K562 (cell line): ENCODE results near the gene MANBA. TPM values are rescaled to one million over a fixed set of nuclear protein-coding genes. Genes with fewer than 3 reads are reported as not detected.

ENCODE experiments used
- ATAC-seq: fragments of 200-7000 bp; cut with Tn5 transposase; 3 replicates; pipeline ENCODE4 v1.9.1; 2020; ENCODE audit warnings: moderate library complexity
- BruUV-seq: library from RNA; stranded (reverse); fragments of 400-500 nt; replicated peaks from 2 replicates; lab custom pipeline; 2021; lab: Mats Ljungman, UMichigan
- CTCF ChIA-PET: fragments of 300-600 bp; formaldehyde crosslinking; extraction: SDS; loops from one replicate; lab custom pipeline; 2021; ENCODE audit warnings: low intra/inter-chr PET ratio; lab: Yijun Ruan, JAX
- POLR2A ChIA-PET: fragments of 300-600, 350-650 bp; sonication (Branson Sonifier 250); formaldehyde crosslinking; extraction: SDS; loops from one replicate; lab custom pipeline; 2021; ENCODE audit warnings: antibody characterized with exemption, inconsistent platforms; lab: Yijun Ruan, JAX
- DNase-seq, 4 experiments: peaks; one replicate each; pipeline versions ENCODE4 v3.0.0 to v3.0.0-alpha.2; 2011 to 2018; ENCODE audit warnings: low spot score in 3 of 4, mixed read lengths in 3 of 4; ENCODE audit errors: extremely low read depth in 1 of 4
- FAIRE-seq: peaks from 2 replicates; lab custom pipeline; 2011; peaks lifted over from hg19 to GRCh38; lab: Jason Lieb, UNC
- H2AFZ ChIP-seq: 2 replicates; pipeline ENCODE4 v1.6.0; 2011; ENCODE audit warnings: low read depth, low read length, control low read depth, inconsistent platforms
- H3K27ac ChIP-seq: fragments of 200-600 bp; 3 replicates; pipeline ENCODE4 v1.8.0; 2011; ENCODE audit warnings: low read depth, mild to moderate bottlenecking, control low read depth, inconsistent platforms, low read length, moderate library complexity, mixed read lengths; ENCODE audit errors: extremely low read depth
- H3K27me3 ChIP-seq, 2 experiments: fragments of 300-600 bp in 1 of 2; 2 replicates in 1 of 2; 3 replicates in 1 of 2; pipeline versions ENCODE4 v1.6.0 to v1.8.0; 2011; ENCODE audit warnings: inconsistent platforms in 2 of 2, low read length in 2 of 2, mild to moderate bottlenecking in 1 of 2, mixed read lengths in 1 of 2, moderate library complexity in 1 of 2; ENCODE audit not compliant: control insufficient read depth in 2 of 2, insufficient read depth in 2 of 2
- H3K36me3 ChIP-seq: fragments of 300-600 bp; 3 replicates; pipeline ENCODE4 v1.8.0; 2011; ENCODE audit warnings: mild to moderate bottlenecking, low read length, inconsistent platforms; ENCODE audit not compliant: control insufficient read depth, insufficient read depth
- H3K4me1 ChIP-seq, 2 experiments: fragments of 200-600 bp in 1 of 2; replicated peaks in 1 of 2; 2 replicates in 1 of 2; 3 replicates in 1 of 2; pipeline versions ENCODE4 v1.5.1 to v1.8.0; 2011; ENCODE audit warnings: inconsistent platforms in 2 of 2, low read length in 2 of 2, mild to moderate bottlenecking in 1 of 2, mixed read lengths in 1 of 2, moderate library complexity in 1 of 2; ENCODE audit not compliant: control insufficient read depth in 2 of 2, insufficient read depth in 2 of 2
- H3K4me2 ChIP-seq: 2 replicates; pipeline ENCODE4 v1.6.1; 2011; ENCODE audit warnings: low read length, control low read depth, inconsistent platforms, mixed read lengths; ENCODE audit not compliant: insufficient read depth
- H3K4me3 ChIP-seq: fragments of 200-600 bp; sonication (generic), shearing (Covaris generic); 2 replicates; pipeline ENCODE4 v1.5.1; 2016; ENCODE audit warnings: control low read depth, inconsistent platforms
- H3K79me2 ChIP-seq: fragments of 200-600 bp; 3 replicates; pipeline ENCODE4 v1.8.0; 2011; ENCODE audit warnings: low read length, inconsistent platforms; ENCODE audit not compliant: control insufficient read depth, insufficient read depth
- H3K9ac ChIP-seq, 2 experiments: 2 replicates each; pipeline versions ENCODE4 v1.6.0 to v1.6.1; 2011; ENCODE audit warnings: low read depth in 2 of 2, low read length in 2 of 2, control low read depth in 1 of 2, inconsistent platforms in 1 of 2, mild to moderate bottlenecking in 1 of 2, mixed read lengths in 1 of 2; ENCODE audit not compliant: insufficient read depth in 1 of 2
- H3K9me1 ChIP-seq: one replicate; pipeline ENCODE4 v1.6.0; 2011; ENCODE audit warnings: inconsistent platforms, mild to moderate bottlenecking, low read length, moderate library complexity; ENCODE audit not compliant: control insufficient read depth, insufficient read depth
- H3K9me3 ChIP-seq: replicated peaks from 2 replicates; pipeline ENCODE4 v1.5.1; 2011; ENCODE audit warnings: low read depth, low read length, inconsistent platforms; ENCODE audit not compliant: control insufficient read depth, insufficient read depth
- H4K20me1 ChIP-seq: replicated peaks from 2 replicates; pipeline ENCODE4 v1.6.1; 2011; ENCODE audit warnings: low read length, inconsistent platforms, mixed read lengths; ENCODE audit not compliant: control insufficient read depth, insufficient read depth
- CTCF ChIP-seq, 3 experiments: IDR thresholded peaks in 2 of 3; conservative IDR thresholded peaks in 1 of 3; 2 replicates each; pipeline ENCODE4 v1.5.1; 2011 to 2012; ENCODE audit warnings: low read length in 3 of 3, mild to moderate bottlenecking in 3 of 3, control low read depth in 2 of 3, improper control_type of control experiment in 1 of 3, inconsistent platforms in 1 of 3, low read depth in 1 of 3, mixed read lengths in 1 of 3, moderate library complexity in 1 of 3; ENCODE audit not compliant: insufficient read depth in 2 of 3
- PRMT5 ChIP-seq: sonication (generic); formaldehyde crosslinking; IDR thresholded peaks from 2 replicates; pipeline ENCODE4 v1.5.0; 2020; ENCODE audit warnings: missing genetic modification reagents
- WGBS: fragments of 100-300 bp; shearing (Covaris generic); methylation state at CpG from one replicate; pipeline ENCODE4 v1.1.6; 2016; ENCODE audit warnings: low coverage, mixed read lengths; ENCODE audit not compliant: insufficient coverage; ENCODE audit errors: missing lambda C conversion rate; 5-methylcytosine and 5-hydroxymethylcytosine counted together
- in situ Hi-C: fragments of 300-500 bp; cut with MboI; formaldehyde crosslinking; loops from 4 replicates; pipeline ENCODE4 v1.15.0; 2018; ENCODE audit warnings: inconsistent platforms, mixed read lengths
- intact Hi-C: fragments of 100-400 bp; cut with micrococcal nuclease; formaldehyde crosslinking; loops from 2 replicates; pipeline ENCODE4 v1.14.2; 2022
- polyA plus RNA-seq, 8 experiments: library from polyadenylated mRNA; depleted of rRNA in 4 of 8; stranded (reverse) in 5 of 8; unstranded in 3 of 8; fragments of >200 nt; fragmentation: Nextera tagmentation in 2 of 8; fragmentation: Illumina TruSeq in 1 of 8; extraction: Ambion mirVana in 2 of 8; extraction: Trizol in 1 of 8; gene quantifications; 2 replicates each; pipeline versions ENCODE4 v1.2.1 to v1.2.3, GENCODE V29; 2011 to 2014; ENCODE audit warnings: inconsistent platforms in 1 of 8, missing spikeins in 1 of 8
- total RNA-seq, 7 experiments: library from RNA; depleted of rRNA in 6 of 7; stranded (reverse); fragments of >200 nt in 6 of 7; fragmentation: Illumina TruSeq in 2 of 7; extraction: Trizol in 2 of 7; gene quantifications; 2 replicates each; pipeline versions ENCODE4 v1.2.1 to v1.2.3, GENCODE V29; 2011 to 2021; ENCODE audit warnings: low replicate concordance in 1 of 7

The MANBA gene
- total and polyA plus RNA-seq, 9 of the 15 experiments (the other 6 are each of a cell fraction or from before 2014, with no cell fraction given): 1.8 to 12.9 (median 7.7) TPM

GRCh38 chr4:102604222-102604940 is 156.4 kb downstream of the MANBA start:
- no TSS peak for BruUV-seq
- no peak for FAIRE-seq
- 22% methylated on average over 2 of the region's 2 CpGs for WGBS
- Histone ChIP-seq H3K4me3 (no peak overlapping the region), H3K79me2 (no peaks in the 10 kb centered on the region), H4K20me1 (no peaks in the 10 kb centered on the region), H3K9me1 (no peaks in the 10 kb centered on the region), H3K4me2 (no peak overlapping the region), H3K9ac (no peak overlapping the region), H3K4me1 (no peaks in the 10 kb centered on the region), H2AFZ (no peak overlapping the region), H3K9me3 (no peaks in the 10 kb centered on the region), H3K27me3 (no peaks in the 10 kb centered on the region), H3K27ac (no peak overlapping the region), H3K36me3 (peaks cover 8% of the 10 kb centered on the region; the same call in 1 of the 3 replicates)
- ATAC-seq: no peak
- in situ Hi-C loops: loop anchor here (25.0 kb wide), 1 partner anchor 1333 kb away; no protein-coding TSS in a partner anchor
- POLR2A ChIA-PET: no interaction called here
- DNase-seq: no peak
- intact Hi-C loops: no loop called here
- TF ChIP-seq PRMT5 (CRISPR knock-in tag) (no peak), CTCF (IDR thresholded peaks at IDR 0.05 in 2 of 3, conservative IDR thresholded peaks at IDR 0.05 in 1 of 3; ENCODE audit: insufficient read depth in 2 of 3, low read depth in 1 of 3, low read length in 3 of 3) (0 out of 6 replicates have a peak, but pooled peaks of 1 of the 3 experiments have one; percentile 6)
- CTCF ChIA-PET: no interaction called here
